GM23338 (cell line): ENCODE data around the gene ALG6. TPM values are rescaled to one million over a fixed set of nuclear protein-coding genes. Genes with fewer than 3 reads are reported as not detected.

ENCODE experiments used
- NANOG ChIP-seq: IDR thresholded peaks from 2 replicates; pipeline ENCODE4 v1.6.1; 2016; ENCODE audit warnings: antibody characterized with exemption, borderline replicate concordance
- REST ChIP-seq: IDR thresholded peaks from one replicate; pipeline ENCODE4 v1.6.1; 2018; ENCODE audit warnings: antibody characterized with exemption; ENCODE audit not compliant: unreplicated experiment
- STAT1 ChIP-seq: IDR thresholded peaks from one replicate; pipeline ENCODE4 v1.6.1; 2016; ENCODE audit warnings: antibody characterized with exemption; ENCODE audit not compliant: unreplicated experiment
- ZNF331 ChIP-seq: fragments of 250-450 bp; sonication (Bioruptor Pico); IDR thresholded peaks from 2 replicates; pipeline ENCODE4 v1.5.0; 2020; ENCODE audit warnings: low read depth, mild to moderate bottlenecking, moderate library complexity
- polyA plus RNA-seq: library from polyadenylated mRNA; unstranded; fragments of >200 nt; fragmentation: Nextera tagmentation; extraction: Ambion mirVana; gene quantifications from 2 replicates; pipeline ENCODE4 v1.2.1, GENCODE V29; 2016
- total RNA-seq: library from RNA; depleted of rRNA; stranded (reverse); fragments of >200 nt; shearing (Covaris generic); gene quantifications from 2 replicates; pipeline ENCODE4 v1.2.3, GENCODE V29; 2014
- TF ChIP-seq, protein P1 (sequence below): fragments of 250-450 bp; sonication (Bioruptor Pico); IDR thresholded peaks from 2 replicates; pipeline ENCODE4 v1.5.0; 2020; ENCODE audit warnings: mild to moderate bottlenecking, moderate library complexity

ALG6 gene
- total and polyA plus RNA-seq, 2 experiments from 2014 or later = 24.1 to 34.6 TPM

DNA sequence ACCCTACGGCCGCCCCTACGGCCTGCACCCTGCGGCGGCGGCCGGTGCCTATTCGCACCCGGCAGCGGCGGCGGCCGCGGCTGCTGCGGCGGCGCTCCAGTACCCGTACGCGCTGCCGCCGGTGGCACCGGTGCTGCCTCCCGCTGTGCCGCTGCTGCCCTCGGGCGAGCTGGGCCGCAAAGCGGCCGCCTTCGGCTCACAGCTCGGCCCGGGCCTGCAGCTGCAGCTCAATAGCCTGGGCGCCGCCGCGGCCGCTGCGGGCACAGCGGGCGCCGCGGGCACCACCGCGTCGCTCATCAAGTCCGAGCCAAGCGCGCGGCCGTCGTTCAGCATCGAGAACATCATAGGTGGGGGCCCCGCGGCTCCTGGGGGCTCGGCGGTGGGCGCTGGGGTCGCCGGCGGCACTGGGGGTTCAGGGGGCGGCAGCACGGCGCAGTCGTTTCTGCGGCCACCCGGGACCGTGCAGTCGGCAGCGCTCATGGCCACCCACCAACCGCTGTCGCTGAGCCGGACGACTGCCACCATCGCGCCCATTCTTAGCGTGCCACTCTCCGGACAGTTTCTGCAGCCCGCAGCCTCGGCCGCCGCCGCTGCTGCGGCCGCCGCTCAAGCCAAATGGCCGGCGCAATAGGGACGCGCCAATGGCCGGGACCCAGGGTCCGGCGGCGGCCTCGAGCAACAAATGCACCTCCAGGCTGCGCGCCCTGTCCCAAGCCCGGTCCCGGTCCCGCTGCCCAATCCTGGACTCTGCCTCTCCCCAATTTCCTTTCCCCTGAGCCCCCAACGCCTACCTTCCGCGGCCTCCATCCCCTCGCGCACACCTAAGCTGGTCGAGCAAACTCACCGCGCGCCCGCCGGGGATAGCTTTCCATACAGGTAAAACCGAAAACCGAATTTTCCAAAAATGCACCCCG lies 43.3 kb upstream of the ALG6 start (continued):
- TF ChIP-seq, protein P1, sequence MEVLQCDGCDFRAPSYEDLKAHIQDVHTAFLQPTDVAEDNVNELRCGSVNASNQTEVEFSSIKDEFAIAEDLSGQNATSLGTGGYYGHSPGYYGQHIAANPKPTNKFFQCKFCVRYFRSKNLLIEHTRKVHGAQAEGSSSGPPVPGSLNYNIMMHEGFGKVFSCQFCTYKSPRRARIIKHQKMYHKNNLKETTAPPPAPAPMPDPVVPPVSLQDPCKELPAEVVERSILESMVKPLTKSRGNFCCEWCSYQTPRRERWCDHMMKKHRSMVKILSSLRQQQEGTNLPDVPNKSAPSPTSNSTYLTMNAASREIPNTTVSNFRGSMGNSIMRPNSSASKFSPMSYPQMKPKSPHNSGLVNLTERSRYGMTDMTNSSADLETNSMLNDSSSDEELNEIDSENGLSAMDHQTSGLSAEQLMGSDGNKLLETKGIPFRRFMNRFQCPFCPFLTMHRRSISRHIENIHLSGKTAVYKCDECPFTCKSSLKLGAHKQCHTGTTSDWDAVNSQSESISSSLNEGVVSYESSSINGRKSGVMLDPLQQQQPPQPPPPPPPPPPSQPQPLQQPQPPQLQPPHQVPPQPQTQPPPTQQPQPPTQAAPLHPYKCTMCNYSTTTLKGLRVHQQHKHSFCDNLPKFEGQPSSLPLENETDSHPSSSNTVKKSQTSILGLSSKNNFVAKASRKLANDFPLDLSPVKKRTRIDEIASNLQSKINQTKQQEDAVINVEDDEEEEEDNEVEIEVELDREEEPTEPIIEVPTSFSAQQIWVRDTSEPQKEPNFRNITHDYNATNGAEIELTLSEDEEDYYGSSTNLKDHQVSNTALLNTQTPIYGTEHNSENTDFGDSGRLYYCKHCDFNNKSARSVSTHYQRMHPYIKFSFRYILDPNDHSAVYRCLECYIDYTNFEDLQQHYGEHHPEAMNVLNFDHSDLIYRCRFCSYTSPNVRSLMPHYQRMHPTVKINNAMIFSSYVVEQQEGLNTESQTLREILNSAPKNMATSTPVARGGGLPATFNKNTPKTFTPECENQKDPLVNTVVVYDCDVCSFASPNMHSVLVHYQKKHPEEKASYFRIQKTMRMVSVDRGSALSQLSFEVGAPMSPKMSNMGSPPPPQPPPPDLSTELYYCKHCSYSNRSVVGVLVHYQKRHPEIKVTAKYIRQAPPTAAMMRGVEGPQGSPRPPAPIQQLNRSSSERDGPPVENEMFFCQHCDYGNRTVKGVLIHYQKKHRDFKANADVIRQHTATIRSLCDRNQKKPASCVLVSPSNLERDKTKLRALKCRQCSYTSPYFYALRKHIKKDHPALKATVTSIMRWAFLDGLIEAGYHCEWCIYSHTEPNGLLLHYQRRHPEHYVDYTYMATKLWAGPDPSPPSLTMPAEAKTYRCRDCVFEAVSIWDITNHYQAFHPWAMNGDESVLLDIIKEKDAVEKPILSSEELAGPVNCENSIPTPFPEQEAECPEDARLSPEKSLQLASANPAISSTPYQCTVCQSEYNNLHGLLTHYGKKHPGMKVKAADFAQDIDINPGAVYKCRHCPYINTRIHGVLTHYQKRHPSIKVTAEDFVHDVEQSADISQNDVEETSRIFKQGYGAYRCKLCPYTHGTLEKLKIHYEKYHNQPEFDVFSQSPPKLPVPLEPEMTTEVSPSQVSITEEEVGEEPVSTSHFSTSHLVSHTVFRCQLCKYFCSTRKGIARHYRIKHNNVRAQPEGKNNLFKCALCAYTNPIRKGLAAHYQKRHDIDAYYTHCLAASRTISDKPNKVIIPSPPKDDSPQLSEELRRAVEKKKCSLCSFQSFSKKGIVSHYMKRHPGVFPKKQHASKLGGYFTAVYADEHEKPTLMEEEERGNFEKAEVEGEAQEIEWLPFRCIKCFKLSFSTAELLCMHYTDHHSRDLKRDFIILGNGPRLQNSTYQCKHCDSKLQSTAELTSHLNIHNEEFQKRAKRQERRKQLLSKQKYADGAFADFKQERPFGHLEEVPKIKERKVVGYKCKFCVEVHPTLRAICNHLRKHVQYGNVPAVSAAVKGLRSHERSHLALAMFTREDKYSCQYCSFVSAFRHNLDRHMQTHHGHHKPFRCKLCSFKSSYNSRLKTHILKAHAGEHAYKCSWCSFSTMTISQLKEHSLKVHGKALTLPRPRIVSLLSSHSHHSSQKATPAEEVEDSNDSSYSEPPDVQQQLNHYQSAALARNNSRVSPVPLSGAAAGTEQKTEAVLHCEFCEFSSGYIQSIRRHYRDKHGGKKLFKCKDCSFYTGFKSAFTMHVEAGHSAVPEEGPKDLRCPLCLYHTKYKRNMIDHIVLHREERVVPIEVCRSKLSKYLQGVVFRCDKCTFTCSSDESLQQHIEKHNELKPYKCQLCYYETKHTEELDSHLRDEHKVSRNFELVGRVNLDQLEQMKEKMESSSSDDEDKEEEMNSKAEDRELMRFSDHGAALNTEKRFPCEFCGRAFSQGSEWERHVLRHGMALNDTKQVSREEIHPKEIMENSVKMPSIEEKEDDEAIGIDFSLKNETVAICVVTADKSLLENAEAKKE (CRISPR knock-in tag) = no peak
- TF ChIP-seq STAT1 (no peak), NANOG (no peak), REST (no peak), ZNF331 (CRISPR knock-in tag) (no peak)
